Measurements from ENCODE around the gene GLIS1.

DNA sequence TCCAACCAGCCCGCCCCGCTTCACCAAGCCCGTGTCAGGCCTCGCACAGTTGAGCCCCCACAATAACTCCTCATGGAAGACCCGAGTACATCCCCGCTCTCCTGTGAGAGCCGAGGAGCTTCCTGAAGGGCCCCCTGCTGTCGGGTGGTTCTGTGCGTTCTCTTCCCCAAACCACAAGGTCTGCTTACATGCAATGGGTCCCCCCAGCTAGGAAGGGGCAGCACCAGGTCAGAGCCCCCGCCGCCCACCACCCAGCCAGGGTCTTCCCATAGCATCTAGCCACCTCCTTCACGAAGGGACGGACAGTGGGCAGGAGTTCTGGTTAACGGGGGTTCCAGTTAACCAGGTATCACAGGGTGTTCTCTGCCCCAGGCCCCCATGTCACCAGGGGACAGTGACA, 51.5 kb downstream of the GLIS1 start:
- no peak for TF ChIP-seq BACH1 (IDR thresholded peaks at IDR 0.05; ENCODE audit: low read length)
- TF ChIP-seq, protein P1, sequence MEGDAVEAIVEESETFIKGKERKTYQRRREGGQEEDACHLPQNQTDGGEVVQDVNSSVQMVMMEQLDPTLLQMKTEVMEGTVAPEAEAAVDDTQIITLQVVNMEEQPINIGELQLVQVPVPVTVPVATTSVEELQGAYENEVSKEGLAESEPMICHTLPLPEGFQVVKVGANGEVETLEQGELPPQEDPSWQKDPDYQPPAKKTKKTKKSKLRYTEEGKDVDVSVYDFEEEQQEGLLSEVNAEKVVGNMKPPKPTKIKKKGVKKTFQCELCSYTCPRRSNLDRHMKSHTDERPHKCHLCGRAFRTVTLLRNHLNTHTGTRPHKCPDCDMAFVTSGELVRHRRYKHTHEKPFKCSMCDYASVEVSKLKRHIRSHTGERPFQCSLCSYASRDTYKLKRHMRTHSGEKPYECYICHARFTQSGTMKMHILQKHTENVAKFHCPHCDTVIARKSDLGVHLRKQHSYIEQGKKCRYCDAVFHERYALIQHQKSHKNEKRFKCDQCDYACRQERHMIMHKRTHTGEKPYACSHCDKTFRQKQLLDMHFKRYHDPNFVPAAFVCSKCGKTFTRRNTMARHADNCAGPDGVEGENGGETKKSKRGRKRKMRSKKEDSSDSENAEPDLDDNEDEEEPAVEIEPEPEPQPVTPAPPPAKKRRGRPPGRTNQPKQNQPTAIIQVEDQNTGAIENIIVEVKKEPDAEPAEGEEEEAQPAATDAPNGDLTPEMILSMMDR (IDR thresholded peaks at IDR 0.05; ENCODE audit: control extremely low read depth in 1 of 3, insufficient read depth in 1 of 3, low read depth in 1 of 3, low read length in 3 of 3), result no peak
- no peak for TF ChIP-seq SP1 (IDR thresholded peaks at IDR 0.05; ENCODE audit: low read depth, low read length)
- no peak for TF ChIP-seq POLR2AphosphoS5 (IDR thresholded peaks at IDR 0.05; ENCODE audit: low read depth, low read length)
- TF ChIP-seq, protein P2, sequence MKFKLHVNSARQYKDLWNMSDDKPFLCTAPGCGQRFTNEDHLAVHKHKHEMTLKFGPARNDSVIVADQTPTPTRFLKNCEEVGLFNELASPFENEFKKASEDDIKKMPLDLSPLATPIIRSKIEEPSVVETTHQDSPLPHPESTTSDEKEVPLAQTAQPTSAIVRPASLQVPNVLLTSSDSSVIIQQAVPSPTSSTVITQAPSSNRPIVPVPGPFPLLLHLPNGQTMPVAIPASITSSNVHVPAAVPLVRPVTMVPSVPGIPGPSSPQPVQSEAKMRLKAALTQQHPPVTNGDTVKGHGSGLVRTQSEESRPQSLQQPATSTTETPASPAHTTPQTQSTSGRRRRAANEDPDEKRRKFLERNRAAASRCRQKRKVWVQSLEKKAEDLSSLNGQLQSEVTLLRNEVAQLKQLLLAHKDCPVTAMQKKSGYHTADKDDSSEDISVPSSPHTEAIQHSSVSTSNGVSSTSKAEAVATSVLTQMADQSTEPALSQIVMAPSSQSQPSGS (IDR thresholded peaks at IDR 0.05; ENCODE audit: low read length), result no peak
- no peak for TF ChIP-seq POLR2A (IDR thresholded peaks at IDR 0.05; ENCODE audit: control extremely low read depth in 1 of 2, low read depth in 2 of 2, low read length in 2 of 2)

Data from H1 (cell line).